Fibroblast of skin of scalp (primary cell): ENCODE measurements around the gene KMT5B.

Experiments used
- DNase-seq: peaks from one replicate; pipeline ENCODE4 v3.0.0-alpha.2; 2013

Gene KMT5B

DNA sequence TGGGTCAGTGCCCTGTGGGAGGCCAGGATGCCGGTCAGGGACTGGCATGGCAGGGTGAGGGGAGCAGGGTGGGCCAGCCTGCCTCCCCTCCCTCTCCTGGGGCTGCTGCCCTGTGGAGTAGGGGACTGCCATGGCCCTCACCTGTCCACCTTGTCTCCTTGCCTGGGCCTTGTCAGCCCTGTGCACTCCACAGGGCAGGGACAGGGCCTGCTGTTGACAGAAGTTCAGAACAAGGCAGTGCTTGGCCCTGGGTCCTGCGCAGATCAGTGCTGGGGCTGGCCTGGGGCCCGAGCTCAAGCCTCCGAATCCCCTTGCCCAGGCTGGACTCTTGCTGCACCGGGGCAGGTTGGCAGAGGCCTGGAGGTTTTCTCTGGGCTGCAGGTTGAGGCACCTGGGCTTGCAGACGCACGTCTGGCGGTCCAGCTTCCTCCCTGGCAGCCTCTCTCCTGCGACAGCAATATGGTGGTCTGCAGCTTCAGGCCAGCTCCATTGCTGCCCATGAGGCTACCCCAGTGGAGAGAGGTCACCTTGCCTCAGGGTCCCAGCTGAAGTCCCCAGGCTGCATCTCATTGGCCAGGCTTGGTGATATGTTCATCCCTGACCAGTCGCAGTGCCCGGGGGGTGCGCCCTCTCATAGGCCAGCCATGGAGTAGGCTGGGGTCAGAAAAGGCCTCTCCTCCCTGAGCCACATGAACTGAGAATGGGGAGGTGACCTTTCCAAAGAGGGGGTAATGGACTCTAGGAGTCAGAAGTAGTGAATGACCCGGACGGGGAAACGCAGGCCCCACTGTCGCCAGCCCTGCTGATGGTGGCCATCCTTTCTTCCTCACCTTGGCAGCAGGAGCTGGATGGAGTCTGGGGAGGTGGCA, 70.4 kb downstream of the KMT5B start:
- DNase-seq, result no peak

DNA sequence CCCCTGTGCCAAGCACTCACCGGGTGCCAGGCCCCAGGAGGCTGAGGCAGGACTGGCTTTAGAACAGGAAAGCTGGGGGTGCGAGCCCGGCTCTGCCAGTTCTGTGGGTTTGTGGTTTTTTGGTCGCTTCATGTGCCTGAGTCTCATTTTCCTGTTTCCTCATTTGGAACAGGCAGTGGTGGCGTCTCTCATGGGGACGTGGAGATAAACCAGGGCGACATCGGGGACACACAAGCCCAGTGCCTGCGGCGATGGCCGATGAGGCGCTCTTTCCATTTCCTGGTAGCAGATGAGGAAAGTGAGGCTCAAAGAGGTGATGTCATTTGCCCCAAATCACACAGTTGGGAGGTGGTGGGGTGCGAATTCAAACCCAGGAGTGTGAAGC, 71.1 kb downstream of the KMT5B start:
- DNase-seq, result no peak

DNA sequence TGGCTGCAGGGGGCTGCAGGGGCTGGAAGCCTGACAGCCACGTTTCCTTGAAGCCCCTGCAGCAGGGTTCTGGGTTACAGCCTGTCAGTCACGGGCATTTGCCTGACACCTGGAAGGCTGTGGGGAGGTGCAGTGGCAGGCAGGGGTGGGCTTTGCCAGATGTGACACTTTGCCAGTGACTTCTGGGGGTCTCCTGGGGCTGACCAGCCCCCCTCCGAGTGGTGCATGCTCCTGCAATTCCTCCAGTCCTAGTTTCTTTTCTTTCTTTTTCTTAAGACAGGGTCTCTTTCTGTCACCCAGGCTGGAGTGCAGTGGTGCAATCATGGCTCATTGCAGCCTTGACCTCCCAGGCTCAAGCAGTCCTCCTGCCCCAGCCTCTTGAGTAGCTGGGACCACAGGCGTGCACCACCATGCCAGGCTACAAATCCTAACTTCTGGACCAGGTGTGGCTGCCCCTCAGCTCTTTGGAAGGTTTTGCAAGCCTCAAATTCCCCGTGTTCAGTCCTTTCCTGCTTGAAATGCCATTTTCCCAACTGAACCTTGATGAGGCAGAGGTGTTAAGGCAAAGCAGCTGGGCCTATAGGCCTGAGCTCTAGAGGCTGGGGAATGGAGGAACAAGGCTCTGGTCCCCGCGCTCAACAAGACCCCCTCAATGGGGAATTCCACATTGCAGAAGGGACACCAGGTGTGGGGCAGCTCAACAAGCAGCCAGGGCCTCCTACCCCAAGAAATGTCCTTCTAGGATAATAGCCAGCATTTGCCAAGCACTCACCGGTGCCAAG, 71.7 kb downstream of the KMT5B start:
- DNase-seq, result no peak

DNA sequence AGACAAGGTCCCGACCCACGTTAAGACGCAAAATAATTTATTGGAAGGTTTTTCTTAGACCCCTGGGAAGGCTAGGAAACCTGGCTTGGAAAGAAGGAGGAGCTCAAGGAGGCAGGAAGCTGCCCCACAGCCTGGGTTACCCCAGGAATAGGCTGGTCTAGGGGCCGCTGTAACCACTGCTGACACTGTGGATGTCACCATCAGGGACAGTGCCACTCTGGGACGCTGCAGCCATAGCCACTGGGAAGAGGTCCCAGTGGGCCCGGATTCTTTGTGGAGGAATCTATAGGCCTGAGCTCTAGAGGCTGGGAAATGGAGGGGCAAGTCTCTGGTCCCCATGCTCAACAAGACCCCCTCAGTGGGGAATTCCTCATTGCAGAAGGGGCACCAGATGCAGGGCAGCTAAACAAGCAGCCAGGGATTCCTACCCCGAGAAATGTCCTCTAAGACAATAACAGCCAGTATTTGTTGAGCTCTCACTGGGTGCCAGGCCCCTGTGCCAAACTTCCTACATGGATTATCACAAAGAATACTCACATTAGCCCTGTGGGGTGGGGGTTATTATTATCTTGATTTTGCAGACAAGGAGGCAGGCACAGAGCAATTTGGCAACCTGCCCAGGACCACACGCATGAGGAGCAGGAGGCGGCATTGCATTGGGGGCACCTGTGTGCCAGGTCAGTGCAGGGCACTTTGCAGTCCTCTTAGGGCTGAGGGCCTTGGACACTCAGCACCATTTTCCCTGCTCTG, 72.4 kb downstream of the KMT5B start:
- DNase-seq, result no peak

DNA sequence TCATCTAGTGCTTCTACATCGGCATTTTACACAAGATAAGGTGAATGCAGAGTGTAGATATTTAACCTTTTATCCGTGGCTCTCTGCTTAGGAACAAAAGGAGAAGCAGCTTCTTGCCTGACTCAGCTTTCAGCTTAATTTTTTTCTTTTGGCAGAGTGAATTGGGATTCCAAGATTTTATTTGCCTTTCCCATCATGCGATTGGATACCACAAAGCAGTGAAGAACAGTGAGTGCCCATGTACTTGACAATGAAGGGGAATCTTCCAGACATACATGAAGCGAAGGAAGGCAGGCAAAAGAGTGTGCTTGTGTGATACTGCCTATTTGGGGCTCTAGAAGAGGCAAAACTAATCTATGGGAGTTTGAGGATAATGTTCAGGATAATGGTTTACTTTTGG, 74.9 kb downstream of the KMT5B start:
- DNase-seq, result no peak

DNA sequence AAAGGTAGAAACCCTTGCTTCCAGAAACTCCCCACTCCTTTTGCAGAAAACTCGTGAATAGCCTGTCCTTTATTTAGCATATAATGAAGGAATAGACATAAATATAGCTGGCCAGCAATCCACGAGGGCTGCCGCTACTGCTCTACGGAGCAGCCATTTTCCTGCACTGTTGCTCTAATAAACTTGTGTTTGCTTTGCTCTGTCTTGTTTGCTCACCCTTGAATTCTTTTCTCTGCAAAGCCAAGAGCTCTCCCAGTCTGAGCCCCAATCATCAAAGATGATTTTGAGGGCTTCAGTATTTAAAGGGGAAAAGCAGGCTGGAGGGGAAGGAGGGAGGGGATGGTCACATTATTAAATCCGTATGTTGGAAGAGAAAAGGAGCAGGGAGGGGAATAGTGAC, 75.3 kb downstream of the KMT5B start:
- DNase-seq, result no peak

DNA sequence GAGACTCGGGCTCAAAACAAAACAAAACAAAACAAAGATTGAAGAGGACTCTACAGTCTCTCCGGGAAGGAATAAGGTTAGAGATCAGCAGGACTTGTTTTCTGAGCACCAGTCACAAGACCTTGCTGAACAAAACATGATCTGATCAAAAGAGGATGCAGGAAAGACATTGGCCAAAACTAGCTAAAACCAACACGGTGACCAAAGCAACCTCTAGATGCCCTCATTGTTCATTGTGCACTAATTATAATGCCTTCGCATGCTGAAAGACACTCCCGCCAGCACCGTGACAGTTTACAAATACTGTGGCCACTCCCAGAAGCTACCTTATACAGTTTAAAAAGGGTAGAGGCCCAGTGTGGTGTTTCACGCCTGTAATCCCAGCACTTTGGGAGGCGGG, 76.2 kb downstream of the KMT5B start:
- DNase-seq, result no peak

DNA sequence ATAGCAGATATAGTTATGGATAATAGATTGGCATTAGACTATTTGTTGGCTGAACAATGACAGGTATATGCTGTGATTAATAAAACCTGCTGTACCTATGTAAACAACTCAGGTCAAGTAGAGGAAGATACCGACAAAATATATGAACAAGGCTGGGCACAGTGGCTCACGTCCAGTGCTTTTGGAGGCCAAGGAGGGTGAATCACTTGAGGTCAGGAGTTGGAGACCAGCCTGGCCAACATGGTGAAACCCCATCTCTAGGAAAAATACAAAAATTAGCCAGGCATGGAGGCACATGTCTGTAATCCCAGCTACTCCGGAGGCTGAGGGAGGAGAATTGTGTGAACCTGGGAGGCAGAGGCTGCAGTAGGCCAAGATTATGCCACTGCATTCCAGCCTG, 77.9 kb downstream of the KMT5B start:
- DNase-seq, result no peak

DNA sequence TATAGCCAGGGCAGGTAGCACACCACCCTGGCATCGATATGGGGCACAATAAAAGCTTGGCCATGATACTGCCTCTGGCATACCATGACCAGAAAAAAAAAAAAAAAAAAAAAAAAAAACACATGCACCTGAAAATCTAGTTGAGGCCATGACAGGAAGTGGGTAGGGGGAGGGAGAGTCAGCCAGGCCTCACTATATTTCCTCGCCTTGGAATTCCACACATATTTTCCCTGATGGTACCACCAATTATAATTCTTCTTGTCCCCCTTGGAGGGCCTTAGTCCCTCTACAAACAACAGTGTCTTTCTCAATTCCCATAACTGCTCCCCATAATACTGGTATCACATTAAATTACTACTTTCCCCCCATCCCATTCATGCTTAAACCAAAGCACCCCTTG, 79.3 kb downstream of the KMT5B start:
- no peak for DNase-seq

DNA sequence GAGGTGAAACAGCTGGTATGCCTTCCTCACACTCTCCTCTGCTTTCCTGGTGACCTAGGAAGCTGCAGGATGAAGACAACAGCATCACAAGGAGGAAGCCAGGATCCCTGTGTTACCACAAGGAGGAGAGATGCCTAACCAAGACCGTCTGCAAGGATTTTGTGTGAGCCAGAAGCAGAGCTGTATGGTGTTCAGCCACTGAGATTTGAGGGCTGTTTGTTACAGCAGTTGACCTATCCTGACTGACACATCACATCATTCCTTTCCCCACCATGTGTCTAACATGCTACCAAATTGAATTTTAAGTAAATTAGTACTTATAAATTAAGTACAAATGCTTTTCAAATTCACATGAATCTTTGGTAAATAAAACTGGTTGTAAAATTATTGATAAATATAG, 83.0 kb downstream of the KMT5B start:
- DNase-seq, result no peak

DNA sequence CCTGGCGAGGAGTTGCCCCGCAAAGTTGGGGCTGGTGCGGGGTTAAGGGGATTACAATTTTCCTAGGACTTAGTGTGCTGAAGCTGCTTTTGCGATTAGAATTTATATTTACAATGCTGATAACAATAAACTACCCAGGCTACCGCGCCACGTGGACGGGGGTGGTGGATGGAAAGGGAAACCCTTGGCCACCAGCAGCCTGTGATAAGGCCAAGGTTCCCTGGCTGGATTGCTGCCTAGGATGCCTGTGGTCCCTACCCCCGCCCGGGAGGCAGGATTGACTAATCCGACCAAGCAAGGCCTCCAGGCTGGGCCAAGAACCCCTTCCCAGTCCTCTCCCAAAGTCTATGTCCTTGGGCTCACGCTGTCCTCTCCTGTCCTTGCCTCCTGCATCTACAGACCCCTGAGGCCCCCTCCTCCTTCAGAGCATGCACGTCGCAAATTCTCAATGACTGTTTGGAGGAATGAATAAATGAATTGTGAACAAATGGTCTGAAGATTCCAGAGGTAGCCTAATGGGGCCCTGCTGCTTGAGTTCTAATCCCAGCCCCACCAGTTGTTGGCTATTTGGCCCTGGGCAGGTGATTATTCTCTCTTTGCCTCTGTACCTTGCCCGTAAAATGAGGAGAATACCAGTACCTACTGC, 84.3 kb downstream of the KMT5B start:
- DNase-seq, result peak; percentile 81

DNA sequence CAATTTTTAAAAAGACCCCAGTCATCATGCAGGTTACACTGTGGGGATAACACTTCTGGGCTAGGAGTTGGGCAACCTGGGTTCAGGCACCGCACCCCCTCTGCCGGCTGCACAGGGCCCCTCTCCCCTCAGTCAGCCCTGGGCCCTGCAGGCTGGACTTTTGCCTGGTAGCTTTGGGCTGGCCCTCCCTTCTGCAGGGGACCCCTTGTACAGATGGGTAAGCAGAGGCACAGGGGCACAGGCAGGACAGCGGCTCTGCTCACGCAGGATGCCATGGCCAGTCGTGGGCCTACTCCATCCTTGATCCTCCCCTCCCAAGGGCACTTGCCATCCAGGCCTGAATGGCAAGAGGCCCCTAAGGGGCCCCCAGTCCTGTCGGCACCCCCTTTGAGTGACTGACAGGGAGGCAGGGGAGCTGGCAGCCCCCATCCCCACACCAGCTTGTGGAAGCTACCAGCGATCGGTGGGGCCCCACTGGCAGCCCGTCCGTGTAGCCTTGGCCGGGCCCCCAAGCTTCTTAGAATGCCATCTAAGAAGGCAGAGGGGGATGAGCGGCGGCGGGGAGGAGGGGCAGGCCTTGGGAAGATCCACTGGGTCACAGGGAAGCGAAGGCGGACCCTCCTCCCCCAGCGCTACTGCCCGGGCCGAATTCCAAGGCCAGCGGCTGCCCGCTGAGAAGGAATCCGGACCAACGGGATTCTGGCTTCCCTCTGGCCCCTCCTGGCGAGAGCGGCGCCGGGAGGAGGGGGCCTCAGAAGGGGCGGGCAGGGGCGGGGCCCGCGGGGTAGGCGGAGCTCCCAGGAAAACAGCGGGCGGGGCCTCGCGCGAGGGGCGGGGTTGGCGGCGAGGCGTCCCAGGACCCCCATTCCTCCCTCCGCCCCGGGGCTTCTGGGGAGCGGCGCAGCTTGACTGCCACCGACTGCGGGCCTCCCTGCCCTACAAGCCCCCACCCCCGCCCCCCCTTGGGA, 85.1 kb downstream of the KMT5B start:
- peak; percentile 94 for DNase-seq

DNA sequence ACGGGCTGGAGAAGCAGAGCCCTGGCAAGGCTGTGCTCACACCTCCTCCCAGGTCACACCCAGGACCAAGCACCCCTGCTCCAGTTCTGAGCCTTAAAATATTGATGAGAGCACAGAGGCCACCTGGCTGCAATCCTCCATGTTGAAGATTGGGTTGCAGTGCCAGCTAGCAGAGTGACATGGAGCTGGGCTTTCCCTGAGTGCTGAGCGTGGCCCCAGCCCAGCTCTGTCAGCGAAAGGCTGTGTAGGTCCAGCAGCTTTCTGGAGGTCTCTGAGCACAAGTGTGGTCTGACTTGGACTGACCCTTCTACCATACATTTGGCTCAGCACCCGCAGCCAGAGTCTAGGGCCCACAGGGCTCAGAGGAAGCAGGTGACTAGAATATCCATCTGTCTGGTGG, 87.9 kb downstream of the KMT5B start:
- DNase-seq, result no peak

DNA sequence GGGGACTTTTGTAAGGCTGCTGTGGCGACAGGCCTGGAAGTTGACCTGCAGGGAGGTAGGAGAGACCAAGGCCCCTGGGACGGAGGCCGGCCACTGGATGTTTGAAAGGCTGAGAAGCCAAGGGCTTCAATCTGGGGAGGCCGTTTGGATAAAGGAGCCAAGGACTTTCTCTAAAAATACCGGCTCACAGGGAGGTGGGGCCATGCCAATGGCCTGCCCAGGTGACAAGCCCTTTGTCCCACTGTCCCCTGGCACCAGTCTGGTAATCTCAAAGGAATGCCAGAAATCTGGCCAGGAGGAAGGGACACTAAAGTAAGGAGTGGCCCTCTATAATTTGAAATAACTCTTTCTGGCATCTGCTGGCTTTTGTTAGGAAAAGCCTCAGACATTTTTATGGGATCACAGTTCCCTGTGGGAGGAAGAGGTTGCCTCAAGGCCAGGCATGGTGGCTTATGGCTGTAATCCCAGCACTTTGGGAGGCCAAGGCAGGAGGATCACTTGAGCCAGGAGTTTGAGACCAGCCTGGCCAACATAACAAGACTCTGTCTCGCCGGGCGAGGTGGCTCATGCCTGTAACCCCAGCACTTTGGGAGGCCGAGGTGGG, 90.1 kb downstream of the KMT5B start:
- no peak for DNase-seq

DNA sequence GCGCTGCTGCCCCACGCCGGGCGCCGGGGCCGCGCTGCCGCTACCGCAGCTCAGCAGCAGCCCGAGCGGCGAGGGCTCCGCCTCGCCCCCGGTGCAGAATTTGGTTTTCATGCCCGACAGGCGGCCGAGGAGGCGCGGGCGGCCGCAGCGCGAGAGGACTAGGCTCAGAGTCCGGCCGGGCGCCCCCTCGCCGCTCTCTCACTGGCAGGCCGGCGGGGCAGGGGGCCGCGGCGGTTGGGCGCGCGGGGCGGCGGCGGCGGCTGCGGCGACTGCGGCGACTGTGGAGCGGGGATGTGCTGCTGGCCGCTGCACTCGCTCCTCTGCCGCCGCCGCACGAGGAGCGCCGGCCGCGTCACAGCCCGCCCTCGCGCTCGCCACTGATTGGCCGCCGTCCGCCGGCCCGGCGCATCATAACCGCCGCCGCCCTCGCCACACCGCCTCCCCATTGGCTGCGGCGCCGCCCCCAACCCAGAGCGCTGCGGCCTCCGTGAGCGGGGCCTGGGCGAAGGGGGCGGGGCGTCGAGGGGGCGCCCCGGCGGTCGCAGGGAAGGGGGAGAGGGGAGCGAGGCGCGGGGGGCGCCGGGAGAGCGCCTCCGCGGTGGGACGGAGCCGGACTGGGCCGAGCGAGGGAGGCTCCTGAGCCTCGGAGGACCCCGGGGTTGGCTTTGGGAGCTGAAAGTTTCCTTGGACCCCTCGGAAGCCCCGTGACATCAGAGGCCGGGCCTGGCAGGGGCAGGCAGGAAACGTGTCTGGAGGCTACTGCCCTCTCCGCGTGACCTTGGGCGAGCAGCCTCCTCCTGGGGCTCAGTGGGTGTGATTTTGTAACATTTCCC, 91.8 kb downstream of the KMT5B start, which contains the start of gene CHKA:
Gene CHKA, minus strand, starts transcription at position 322 of the 833 bp plus-strand sequence. Its CDS starts 211 bp downstream, at position 111.
- DNase-seq, result peak; percentile 93

DNA sequence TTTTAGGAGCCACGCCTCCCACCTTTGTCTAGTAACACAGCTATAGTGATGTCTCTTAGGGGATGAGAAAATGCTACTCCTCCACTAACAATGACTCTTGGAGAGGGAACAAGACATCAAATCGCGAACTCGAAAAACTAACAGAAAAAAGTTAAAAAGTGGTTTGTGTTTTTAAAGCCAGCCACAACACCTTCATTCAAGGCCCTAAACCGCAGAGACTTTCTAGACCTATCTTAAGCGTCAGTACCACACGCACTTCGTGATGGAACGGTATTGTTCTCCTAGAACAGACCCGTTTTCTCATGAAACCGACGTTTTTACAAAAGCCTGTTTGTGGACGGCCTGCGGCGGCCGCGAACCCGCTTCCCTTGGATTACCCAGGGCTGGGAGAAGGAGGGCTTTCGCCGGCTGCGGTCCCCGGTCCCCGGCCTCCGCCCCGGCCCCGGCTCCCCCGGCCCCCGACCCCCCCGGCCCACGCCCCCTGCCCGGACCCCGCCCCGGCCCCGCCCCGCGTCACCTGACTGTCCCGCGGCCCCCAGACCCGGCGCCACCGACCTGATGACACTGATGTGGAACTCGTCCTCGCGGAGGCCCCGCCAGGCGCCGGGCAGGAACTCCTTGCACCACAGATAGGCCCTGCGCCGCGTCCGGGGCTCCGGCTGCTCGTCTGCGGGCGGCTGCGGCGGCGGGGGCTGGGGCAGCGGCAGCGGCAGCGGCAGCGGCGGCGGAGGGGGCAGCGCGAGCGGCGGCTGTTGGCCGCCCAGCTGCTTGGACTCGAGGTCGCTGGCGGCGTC, 92.6 kb downstream of the KMT5B start:
- DNase-seq, result peak; percentile 31

DNA sequence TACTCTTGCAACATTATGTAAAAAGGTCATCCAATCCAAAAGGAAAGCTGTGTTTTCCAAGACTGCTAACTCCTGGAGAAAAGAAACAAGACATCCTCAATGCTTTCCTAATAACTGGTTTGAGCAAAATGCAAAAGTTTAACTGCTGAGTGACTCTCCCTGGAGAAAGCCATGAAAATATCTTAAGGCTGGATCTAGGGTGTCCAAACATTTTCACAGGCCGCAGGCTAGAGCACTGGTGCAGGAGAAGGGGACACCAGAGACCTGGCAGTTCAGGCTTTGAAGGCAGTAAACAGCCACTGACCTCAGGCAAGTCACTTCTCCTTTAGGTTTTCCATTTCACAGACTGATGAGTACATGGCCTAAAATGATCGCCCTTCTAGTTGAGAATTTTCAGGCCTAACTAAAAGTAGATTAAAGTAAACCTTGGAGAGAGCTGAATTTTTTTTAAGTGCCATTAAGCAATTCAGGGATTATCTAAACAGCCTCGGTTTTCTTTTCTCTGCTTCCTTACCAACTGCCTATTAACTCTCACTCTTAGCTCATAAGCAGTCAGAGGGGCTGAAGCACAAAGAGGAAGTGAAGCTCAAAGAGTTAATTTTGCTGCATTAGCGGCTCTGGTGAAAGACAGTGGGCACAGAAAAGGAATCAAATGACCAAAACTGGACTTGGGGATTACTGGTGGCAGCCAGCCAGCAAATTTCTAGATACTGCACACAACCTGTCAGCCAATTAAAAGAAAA, 94.2 kb downstream of the KMT5B start:
- no peak for DNase-seq

DNA sequence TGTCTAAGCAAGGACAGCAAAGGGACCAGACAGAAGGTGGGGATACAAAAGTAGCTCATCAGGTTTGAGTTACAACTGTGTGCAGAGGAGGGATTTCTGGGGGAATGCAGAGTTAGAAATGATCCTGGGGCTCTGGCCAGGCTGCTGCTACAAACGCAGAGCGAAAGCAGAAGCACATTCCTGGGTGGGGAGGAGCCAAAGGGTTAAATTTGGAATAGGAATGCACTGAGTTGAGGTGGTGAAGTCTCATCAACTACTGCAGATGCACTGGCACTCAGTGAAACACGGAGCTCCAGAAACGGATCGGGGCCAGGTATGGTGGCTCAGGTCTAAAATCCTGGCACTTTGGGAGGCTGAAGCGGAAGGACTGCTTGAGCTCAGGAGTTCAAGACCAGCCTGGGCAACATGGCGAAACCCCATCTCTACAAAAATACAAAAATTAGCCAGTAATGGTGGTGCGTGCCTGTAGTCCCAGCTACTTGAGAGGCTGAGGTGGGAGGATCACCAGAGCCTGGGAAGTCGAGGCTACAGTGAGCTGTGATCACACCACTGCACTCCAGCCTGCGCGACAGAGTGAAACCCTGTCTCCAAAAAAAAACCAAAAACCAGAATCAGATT, 95.1 kb downstream of the KMT5B start:
- peak; percentile 30 for DNase-seq
